Umbilical cord (tissue), 2 donors: ENCODE measurements around the gene OSBPL1A. TPM values are rescaled to one million over a fixed set of nuclear protein-coding genes. Genes with fewer than 3 reads are reported as not detected.
"Not testable (repeated sequence)": the region's sequence is repeated elsewhere in the genome, so short reads cannot be mapped to it uniquely, and the experiment has no call there.

ENCODE experiments used
- DNase-seq: peaks from one replicate; pipeline ENCODE4 v3.0.0-alpha.2; 2015; ENCODE audit warnings: low spot score
- total RNA-seq: library from RNA; depleted of rRNA; stranded (reverse); fragments of >200 nt; gene quantifications from one replicate; pipeline ENCODE4 v1.2.3, GENCODE V29; 2014; ENCODE audit warnings: low replicate concordance; ENCODE audit not compliant: insufficient read depth

OSBPL1A gene
- total RNA-seq, 1 donor from 2014 or later, result 47.2 TPM

- DNase-seq, result peak; percentile 70
Observed at GRCh38 chr18:24397131-24397693, 412 bp downstream of the OSBPL1A start.

- no peak for DNase-seq
Observed at GRCh38 chr18:24396082-24396633, 1.5 kb downstream of the OSBPL1A start.

- DNase-seq, result peak; percentile 35
Observed at GRCh38 chr18:24395049-24395795, 2.4 kb downstream of the OSBPL1A start.

- peak; percentile 89 for DNase-seq
Observed at GRCh38 chr18:24388957-24389356, 8.7 kb downstream of the OSBPL1A start.

GRCh38 chr18:24386681-24387080 is 10.9 kb downstream of the OSBPL1A start:
- DNase-seq, result no peak

GRCh38 chr18:24381126-24381525 is 16.5 kb downstream of the OSBPL1A start:
- DNase-seq, result no peak

- DNase-seq, result no peak
Observed at GRCh38 chr18:24380163-24380747, 17.4 kb downstream of the OSBPL1A start.

GRCh38 chr18:24378598-24378997 is 19.0 kb downstream of the OSBPL1A start:
- DNase-seq, result no peak

- DNase-seq, result not testable (repeated sequence)
Observed at GRCh38 chr18:24376531-24376930, 21.1 kb downstream of the OSBPL1A start.

GRCh38 chr18:24373328-24373727 is 24.3 kb downstream of the OSBPL1A start:
- no peak for DNase-seq

- DNase-seq, result no peak
Observed at GRCh38 chr18:24372279-24372872, 25.2 kb downstream of the OSBPL1A start.

GRCh38 chr18:24370120-24370519 is 27.5 kb downstream of the OSBPL1A start:
- DNase-seq, result no peak

GRCh38 chr18:24369426-24369825 is 28.2 kb downstream of the OSBPL1A start:
- DNase-seq, result no peak

GRCh38 chr18:24368749-24369148 is 28.9 kb downstream of the OSBPL1A start:
- DNase-seq, result no peak

- DNase-seq, result no peak
Observed at GRCh38 chr18:24366328-24366727, 31.3 kb downstream of the OSBPL1A start.

GRCh38 chr18:24364177-24364576 is 33.4 kb downstream of the OSBPL1A start:
- peak; percentile 16 for DNase-seq

GRCh38 chr18:24362757-24363156 is 34.9 kb downstream of the OSBPL1A start:
- no peak for DNase-seq

- peak; percentile 77 for DNase-seq
Observed at GRCh38 chr18:24359787-24360530, 37.7 kb downstream of the OSBPL1A start.

- no peak for DNase-seq
Observed at GRCh38 chr18:24354278-24354677, 43.3 kb downstream of the OSBPL1A start.

GRCh38 chr18:24346254-24346653 is 51.4 kb downstream of the OSBPL1A start:
- peak; percentile 43 for DNase-seq

GRCh38 chr18:24344509-24344908 is 53.1 kb downstream of the OSBPL1A start:
- DNase-seq, result no peak

GRCh38 chr18:24342347-24342746 is 55.3 kb downstream of the OSBPL1A start:
- peak; percentile 21 for DNase-seq
